Muscle of leg (tissue), 16 donors: ENCODE measurements around the gene SPTBN1. TPM values are rescaled to one million over a fixed set of nuclear protein-coding genes. Genes with fewer than 3 reads are reported as not detected.

ENCODE experiments used
- DNase-seq: peaks from one replicate; pipeline ENCODE4 v3.0.0; 2013
- H3K27ac ChIP-seq: one replicate; pipeline ENCODE4 v1.5.1; 2013; ENCODE audit warnings: mild to moderate bottlenecking, low read length, control low read depth
- H3K27me3 ChIP-seq: one replicate; pipeline ENCODE4 v1.6.1; 2013; ENCODE audit warnings: low read length; ENCODE audit not compliant: control insufficient read depth, insufficient read depth
- H3K36me3 ChIP-seq: one replicate; pipeline ENCODE4 v1.6.1; 2013; ENCODE audit warnings: low read length; ENCODE audit not compliant: control insufficient read depth, insufficient read depth
- H3K4me1 ChIP-seq: one replicate; pipeline ENCODE4 v1.6.1; 2013; ENCODE audit warnings: low read length; ENCODE audit not compliant: control insufficient read depth, insufficient read depth
- H3K4me3 ChIP-seq: one replicate; pipeline ENCODE4 v1.5.1; 2013; ENCODE audit warnings: low read length, control low read depth
- H3K9me3 ChIP-seq: replicated peaks from 2 replicates; pipeline ENCODE4 v1.6.1; 2013; ENCODE audit warnings: low read depth, low read length; ENCODE audit not compliant: control insufficient read depth
- whole genome bisulfite sequencing: methylation state at CpG from one replicate; pipeline ENCODE4 v1.1.5; 2013; ENCODE audit warnings: missing lambda C conversion rate; ENCODE audit not compliant: insufficient coverage; 5-methylcytosine and 5-hydroxymethylcytosine counted together
- long read RNA-seq, 11 donors: transcript quantifications; one replicate each; lab custom pipeline, GENCODE V29; 2026
- polyA plus RNA-seq, 8 donors: library from polyadenylated mRNA; unstranded; fragments of 120-200 nt; gene quantifications; one replicate each; pipeline versions ENCODE4 v1.2.1 to v1.2.3, GENCODE V29; 2013; ENCODE audit warnings: inconsistent platforms in 1 of 8, low replicate concordance in 1 of 8; ENCODE audit not compliant: insufficient read length in 8 of 8, insufficient read depth in 1 of 8
- total RNA-seq: library from RNA; stranded (reverse); fragments of 120-200 nt; gene quantifications from one replicate; pipeline ENCODE4 v1.2.4, GENCODE V29; 2013

Gene SPTBN1
- total RNA-seq (275 TPM), polyA plus RNA-seq (100 to 1,000 TPM; 228 to 333 (median 266) TPM)
- long read RNA-seq, donor 1, partial matches to known transcripts, result 16 of 19 reads
- long read RNA-seq, donor 1, other reads (novel, unspliced or antisense), result 0 of 19 reads
- long read RNA-seq, donor 2, partial matches to known transcripts, result 0 of 1 reads
- long read RNA-seq, donor 2, other reads (novel, unspliced or antisense), result 0 of 1 reads
- long read RNA-seq, donor 3, full-length matches to known transcripts, result 18 of 61 reads
- long read RNA-seq, donor 3, partial matches to known transcripts, result 43 of 61 reads
- long read RNA-seq, donor 3, other reads (novel, unspliced or antisense), result 0 of 61 reads
- long read RNA-seq, donor 4, transcript SPTBN1-204 (4 exons, 3,332 nt), result major isoform, 10 of 52 reads
- long read RNA-seq, donor 4, partial matches to known transcripts, result 42 of 52 reads
- long read RNA-seq, donor 4, other reads (novel, unspliced or antisense), result 0 of 52 reads
- long read RNA-seq, donor 5, transcript SPTBN1-204 (4 exons, 3,332 nt), result major isoform, 18 of 71 reads
- long read RNA-seq, donor 5, partial matches to known transcripts, result 53 of 71 reads
- long read RNA-seq, donor 5, other reads (novel, unspliced or antisense), result 0 of 71 reads
- long read RNA-seq, donor 6, full-length matches to known transcripts, result 24 of 46 reads
- long read RNA-seq, donor 6, partial matches to known transcripts, result 22 of 46 reads
- long read RNA-seq, donor 6, other reads (novel, unspliced or antisense), result 0 of 46 reads
- long read RNA-seq, donor 7, transcript SPTBN1-204 (4 exons, 3,332 nt), result major isoform, 10 of 24 reads
- long read RNA-seq, donor 7, partial matches to known transcripts, result 14 of 24 reads
- long read RNA-seq, donor 7, other reads (novel, unspliced or antisense), result 0 of 24 reads
- long read RNA-seq, donor 8, transcript SPTBN1-204 (4 exons, 3,332 nt), result major isoform, 11 of 33 reads
- long read RNA-seq, donor 8, partial matches to known transcripts, result 21 of 33 reads
- long read RNA-seq, donor 8, other reads (novel, unspliced or antisense), result 0 of 33 reads
- long read RNA-seq, donor 9, transcript SPTBN1-204 (4 exons, 3,332 nt), result major isoform, 11 of 40 reads
- long read RNA-seq, donor 9, partial matches to known transcripts, result 28 of 40 reads
- long read RNA-seq, donor 9, other reads (novel, unspliced or antisense), result 0 of 40 reads
- long read RNA-seq, donor 10, transcript SPTBN1-204 (4 exons, 3,332 nt), result major isoform, 24 of 67 reads
- long read RNA-seq, donor 10, partial matches to known transcripts, result 37 of 67 reads
- long read RNA-seq, donor 10, other reads (novel, unspliced or antisense), result 5 of 67 reads
- long read RNA-seq, donor 11, transcript SPTBN1-204 (4 exons, 3,332 nt), result major isoform, 21 of 262 reads
- long read RNA-seq, donor 11, partial matches to known transcripts, result 240 of 262 reads
- long read RNA-seq, donor 11, other reads (novel, unspliced or antisense), result 0 of 262 reads

- Histone ChIP-seq H3K27ac (peak within 1 kb of the TSS; percentile 97), H3K4me3 (peak within 1 kb of the TSS; percentile 84), H3K27me3 (no peaks in the 10 kb centered on the region), H3K36me3 (peaks cover 2% of the 10 kb centered on the region), H3K4me1 (peaks cover 19% of the 10 kb centered on the region), H3K9me3 (no peaks in the 10 kb centered on the region)
- DNase-seq, result peak; percentile 97
- WGBS, result 1% methylated on average over 38 of the region's 67 CpGs
Observed at GRCh38 chr2:54455563-54456361, at the start of gene SPTBN1. Gene SPTBN1 (plus strand): TSS chr2:54456327. CDS start chr2:54526419, 70,092 bp downstream.

- DNase-seq, result no peak
- no peaks in the 10 kb centered on the region for H3K36me3 ChIP-seq
- WGBS, result 70% methylated on average over 3 of the region's 3 CpGs
- H3K9me3 ChIP-seq, result no peaks in the 10 kb centered on the region
- no peaks in the 10 kb centered on the region for H3K27me3 ChIP-seq
- no peak overlapping the region for H3K4me3 ChIP-seq
- H3K4me1 ChIP-seq, result peaks cover 6% of the 10 kb centered on the region
- H3K27ac ChIP-seq, result no peak overlapping the region
Observed at GRCh38 chr2:54407693-54408092, 48.4 kb upstream of the SPTBN1 start.

- no peaks in the 10 kb centered on the region for H3K9me3 ChIP-seq
- H3K36me3 ChIP-seq, result no peaks in the 10 kb centered on the region
- H3K4me1 ChIP-seq, result peaks cover 6% of the 10 kb centered on the region
- WGBS, result 80% methylated on average over 2 of the region's 3 CpGs
- H3K27ac ChIP-seq, result no peak overlapping the region
- no peak for DNase-seq
- H3K4me3 ChIP-seq, result no peak overlapping the region
- no peaks in the 10 kb centered on the region for H3K27me3 ChIP-seq
Observed at GRCh38 chr2:54408288-54408687, 47.8 kb upstream of the SPTBN1 start.

GRCh38 chr2:54409752-54410151 is 46.4 kb upstream of the SPTBN1 start:
- 17% methylated on average over 3 of the region's 5 CpGs for WGBS
- Histone ChIP-seq H3K27me3 (no peaks in the 10 kb centered on the region), H3K4me3 (no peak overlapping the region), H3K4me1 (peaks cover 6% of the 10 kb centered on the region), H3K36me3 (no peaks in the 10 kb centered on the region), H3K9me3 (no peaks in the 10 kb centered on the region), H3K27ac (peak overlapping the region; percentile 76)
- peak; percentile 91 for DNase-seq

- Histone ChIP-seq H3K27ac (no peak overlapping the region), H3K9me3 (no peaks in the 10 kb centered on the region), H3K27me3 (no peaks in the 10 kb centered on the region), H3K4me3 (no peak overlapping the region), H3K36me3 (no peaks in the 10 kb centered on the region), H3K4me1 (peaks cover 6% of the 10 kb centered on the region)
- 79% methylated on average over 2 of the region's 5 CpGs for WGBS
- DNase-seq, result no peak
Observed at GRCh38 chr2:54411801-54412354, 44.2 kb upstream of the SPTBN1 start.

GRCh38 chr2:54416166-54416813 is 39.8 kb upstream of the SPTBN1 start:
- Histone ChIP-seq H3K4me3 (no peak overlapping the region), H3K4me1 (peaks cover 4% of the 10 kb centered on the region), H3K36me3 (no peaks in the 10 kb centered on the region), H3K27me3 (no peaks in the 10 kb centered on the region), H3K27ac (peak overlapping the region; percentile 70), H3K9me3 (no peaks in the 10 kb centered on the region)
- WGBS, result no CpG with 5 or more reads among the region's 9 CpGs
- no peak for DNase-seq

- H3K27ac ChIP-seq, result peak overlapping the region; percentile 70
- WGBS, result no CpG with 5 or more reads among the region's 1 CpG
Observed at GRCh38 chr2:54416938-54417337, 39.2 kb upstream of the SPTBN1 start.

GRCh38 chr2:54417577-54417976 is 38.5 kb upstream of the SPTBN1 start:
- H3K9me3 ChIP-seq, result peaks cover 2% of the 10 kb centered on the region
- no peak for DNase-seq
- H3K27me3 ChIP-seq, result no peaks in the 10 kb centered on the region
- H3K4me1 ChIP-seq, result peaks cover 4% of the 10 kb centered on the region
- no peak overlapping the region for H3K27ac ChIP-seq
- WGBS, result no CpG with 5 or more reads among the region's 2 CpGs
- H3K36me3 ChIP-seq, result no peaks in the 10 kb centered on the region
- no peak overlapping the region for H3K4me3 ChIP-seq

More at GRCh38 chr2:54416938-54417337, 39.2 kb upstream of the SPTBN1 start:
- H3K36me3 ChIP-seq, result no peaks in the 10 kb centered on the region
- H3K4me1 ChIP-seq, result peaks cover 4% of the 10 kb centered on the region
- no peak for DNase-seq
- H3K27me3 ChIP-seq, result no peaks in the 10 kb centered on the region
- H3K4me3 ChIP-seq, result no peak overlapping the region
- no peaks in the 10 kb centered on the region for H3K9me3 ChIP-seq
